WTC11 (cell line): ENCODE measurements around the gene ATXN7.

Source experiments
- CTCF ChIP-seq: fragments of 200-600 bp; IDR thresholded peaks from 2 replicates; pipeline ENCODE4 v1.8.0; 2022; ENCODE audit warnings: antibody characterized with exemption
- PREB ChIP-seq: sonication (generic); formaldehyde crosslinking; IDR thresholded peaks from 2 replicates; pipeline ENCODE4 v1.8.1; 2022; ENCODE audit warnings: mild to moderate bottlenecking, missing genetic modification reagents, moderate library complexity, borderline replicate concordance
- TEAD4 ChIP-seq: sonication (generic); formaldehyde crosslinking; IDR thresholded peaks from 2 replicates; pipeline ENCODE4 v1.8.0; 2022; ENCODE audit warnings: mild to moderate bottlenecking, missing genetic modification reagents

- TF ChIP-seq CTCF (peak; percentile 87), PREB (CRISPR knock-in tag) (no peak), TEAD4 (CRISPR knock-in tag) (no peak)
Measured at GRCh38 chr3:63818282-63819150, 45.2 kb upstream of the ATXN7 start.
